CD14-positive monocyte (primary cell): ENCODE data around the gene GNG8. TPM values are rescaled to one million over a fixed set of nuclear protein-coding genes. Genes with fewer than 3 reads are reported as not detected.

Source experiments
- DNase-seq, 3 donors: peaks; one replicate each; pipeline ENCODE4 v3.0.0-alpha.2; 2011 to 2022
- H2AFZ ChIP-seq: 2 replicates; pipeline ENCODE4 v1.6.0; 2012; ENCODE audit warnings: mild to moderate bottlenecking, low read depth, low read length, inconsistent platforms; ENCODE audit not compliant: insufficient read depth, poor library complexity, severe bottlenecking
- H3K27ac ChIP-seq, 2 donors: 1 replicate in 1 of 2; 2 replicates in 1 of 2; pipeline ENCODE4 v1.5.1; 2012 to 2013; ENCODE audit warnings: low read length in 2 of 2, control low read depth in 1 of 2, inconsistent platforms in 1 of 2, low read depth in 1 of 2, mild to moderate bottlenecking in 1 of 2
- H3K27me3 ChIP-seq, 2 donors: one replicate each; pipeline versions ENCODE4 v1.6.0 to v1.6.1; 2011 to 2013; ENCODE audit warnings: low read length in 2 of 2; ENCODE audit not compliant: control insufficient read depth in 2 of 2, insufficient read depth in 2 of 2
- H3K36me3 ChIP-seq, 2 donors: replicated peaks in 1 of 2; 1 replicate in 1 of 2; 2 replicates in 1 of 2; pipeline versions ENCODE4 v1.5.1 to v1.6.1; 2012 to 2013; ENCODE audit warnings: low read length in 2 of 2, control low read depth in 1 of 2, inconsistent platforms in 1 of 2, mild to moderate bottlenecking in 1 of 2; ENCODE audit not compliant: insufficient read depth in 2 of 2, control insufficient read depth in 1 of 2
- H3K4me1 ChIP-seq, 2 donors: 1 replicate in 1 of 2; 2 replicates in 1 of 2; pipeline versions ENCODE4 v1.5.1 to v1.6.1; 2012 to 2013; ENCODE audit warnings: low read length in 2 of 2, control low read depth in 1 of 2, inconsistent platforms in 1 of 2, mild to moderate bottlenecking in 1 of 2, moderate library complexity in 1 of 2; ENCODE audit not compliant: insufficient read depth in 2 of 2, control insufficient read depth in 1 of 2
- H3K4me2 ChIP-seq: replicated peaks from 2 replicates; pipeline ENCODE3; 2012; ENCODE audit warnings: low read length, moderate library complexity, mild to moderate bottlenecking; ENCODE audit not compliant: poor library complexity, severe bottlenecking; ENCODE audit errors: extremely low read depth
- H3K4me3 ChIP-seq, 3 experiments: fragments of 200-600 bp in 1 of 3; sonication (generic) in 1 of 3; replicated peaks in 1 of 3; 1 replicate in 2 of 3; 2 replicates in 1 of 3; pipeline ENCODE4 v1.5.1; 2011 to 2013; ENCODE audit warnings: low read length in 3 of 3, mild to moderate bottlenecking in 3 of 3, control low read depth in 2 of 3, low read depth in 2 of 3, inconsistent platforms in 1 of 3, moderate library complexity in 1 of 3
- H3K79me2 ChIP-seq: 2 replicates; pipeline ENCODE4 v1.6.0; 2012; ENCODE audit warnings: mild to moderate bottlenecking, control low read depth, inconsistent platforms, low read length, moderate library complexity; ENCODE audit not compliant: insufficient read depth
- H3K9ac ChIP-seq: 2 replicates; pipeline ENCODE4 v1.6.0; 2017; ENCODE audit warnings: low read length, mild to moderate bottlenecking; ENCODE audit not compliant: insufficient read depth, poor library complexity, severe bottlenecking
- H3K9me3 ChIP-seq, 2 donors: replicated peaks in 1 of 2; 1 replicate in 1 of 2; 2 replicates in 1 of 2; pipeline versions ENCODE4 v1.5.1 to v1.6.1; 2012 to 2013; ENCODE audit warnings: low read length in 2 of 2, control low read depth in 1 of 2; ENCODE audit not compliant: control insufficient read depth in 1 of 2, insufficient read depth in 1 of 2
- H4K20me1 ChIP-seq: 2 replicates; pipeline ENCODE4 v1.6.0; 2012; ENCODE audit warnings: mild to moderate bottlenecking, low read length, control low read depth, moderate library complexity; ENCODE audit not compliant: insufficient read depth
- H3K27ac Mint-ChIP-seq, 7 donors: one replicate each; pipeline ENCODE4 v1.8.0; 2020; ENCODE audit warnings: mild to moderate bottlenecking in 7 of 7, mixed read lengths in 7 of 7, moderate library complexity in 6 of 7, inconsistent platforms in 2 of 7
- H3K27me3 Mint-ChIP-seq, 3 donors: one replicate each; pipeline ENCODE4 v1.8.0; 2021 to 2022; ENCODE audit warnings: low read depth in 3 of 3, mild to moderate bottlenecking in 3 of 3, mixed read lengths in 3 of 3, moderate library complexity in 3 of 3, inconsistent platforms in 1 of 3
- H3K36me3 Mint-ChIP-seq, 2 donors: one replicate each; pipeline ENCODE4 v1.8.0; 2020; ENCODE audit warnings: mixed read lengths in 2 of 2, inconsistent platforms in 1 of 2, mild to moderate bottlenecking in 1 of 2
- H3K4me1 Mint-ChIP-seq: one replicate; pipeline ENCODE4 v1.8.0; 2020; ENCODE audit warnings: mild to moderate bottlenecking, mixed read lengths
- H3K4me3 Mint-ChIP-seq, 2 donors: one replicate each; pipeline ENCODE4 v1.8.0; 2020; ENCODE audit warnings: mild to moderate bottlenecking in 2 of 2, mixed read lengths in 2 of 2, moderate library complexity in 1 of 2
- H3K9me3 Mint-ChIP-seq, 7 donors: one replicate each; pipeline ENCODE4 v1.8.0; 2020 to 2022; ENCODE audit warnings: mixed read lengths in 7 of 7, mild to moderate bottlenecking in 6 of 7, moderate library complexity in 6 of 7, inconsistent platforms in 2 of 7
- WGBS: methylation state at CpG from one replicate; pipeline ENCODE4 v1.1.5; 2013; ENCODE audit warnings: missing lambda C conversion rate; ENCODE audit not compliant: insufficient coverage; 5-methylcytosine and 5-hydroxymethylcytosine counted together
- intact Hi-C, 2 donors: fragments of 100-400 bp; cut with micrococcal nuclease; formaldehyde crosslinking; loops; one replicate each; pipeline versions ENCODE4 v1.15.0 to v1.15.1; 2023
- polyA plus RNA-seq, 3 donors: library from polyadenylated mRNA; depleted of rRNA in 1 of 3; unstranded in 2 of 3; stranded (reverse) in 1 of 3; fragments of 300-500 nt in 2 of 3; fragments of >200 nt in 1 of 3; fragmentation: Illumina TruSeq in 2 of 3; gene quantifications; 1 replicate in 2 of 3; 2 replicates in 1 of 3; pipeline ENCODE4 v1.2.3, GENCODE V29; 2012 to 2021
- TF ChIP-seq, protein P1 (sequence below): fragments of 200-600 bp; IDR thresholded peaks from one replicate; pipeline ENCODE4 v1.8.0; 2022; ENCODE audit warnings: antibody characterized with exemption, mild to moderate bottlenecking

GNG8 gene
- polyA plus RNA-seq, 3 donors: not detected

DNA sequence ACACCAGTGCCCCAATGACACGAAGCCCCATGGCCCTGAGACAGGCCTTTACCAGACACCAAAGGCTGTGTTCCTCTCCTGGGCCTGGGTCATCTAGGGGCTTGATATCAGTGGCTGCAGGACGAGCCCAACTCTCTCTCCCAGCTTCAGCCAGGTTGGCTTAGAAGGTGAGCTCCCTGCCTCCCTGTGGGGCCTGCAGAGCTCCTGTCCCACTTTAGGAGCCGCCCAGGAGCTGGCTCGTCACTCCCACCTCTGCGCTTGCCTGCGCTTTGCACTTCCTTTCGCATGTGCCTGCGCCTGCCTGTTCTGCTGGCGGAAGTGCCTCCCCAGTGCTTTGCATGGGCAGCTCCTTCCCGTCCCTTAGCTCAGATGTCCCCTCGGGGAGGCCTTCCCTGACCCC is 30.0 kb downstream of the GNG8 start:
- Mint-ChIP-seq H3K9me3 (peaks cover 0 to 3% (median 0%) of the 10 kb centered on the region in 7 donors), H3K4me1 (peaks cover 43% of the 10 kb centered on the region), H3K4me3 (no peak overlapping the region), H3K27me3 (peaks cover 6 to 9% (median 7%) of the 10 kb centered on the region in 3 donors), H3K36me3 (peaks cover 62 to 70% of the 10 kb centered on the region in 2 donors), H3K27ac (no peak overlapping the region)
- Histone ChIP-seq H3K36me3 (peaks cover 49 to 54% of the 10 kb centered on the region in 2 donors), H3K27me3 (no peaks in the 10 kb centered on the region), H3K9me3 (no peaks in the 10 kb centered on the region), H3K4me3 (no peak overlapping the region), H3K4me2 (no peak overlapping the region), H3K79me2 (peaks cover 52% of the 10 kb centered on the region), H3K27ac (no peak overlapping the region), H4K20me1 (peaks cover 86% of the 10 kb centered on the region), H3K9ac (no peak overlapping the region), H3K4me1 (peaks cover 30 to 33% of the 10 kb centered on the region in 2 donors), H2AFZ (no peak overlapping the region)
- DNase-seq: no peak
- TF ChIP-seq, protein P1, sequence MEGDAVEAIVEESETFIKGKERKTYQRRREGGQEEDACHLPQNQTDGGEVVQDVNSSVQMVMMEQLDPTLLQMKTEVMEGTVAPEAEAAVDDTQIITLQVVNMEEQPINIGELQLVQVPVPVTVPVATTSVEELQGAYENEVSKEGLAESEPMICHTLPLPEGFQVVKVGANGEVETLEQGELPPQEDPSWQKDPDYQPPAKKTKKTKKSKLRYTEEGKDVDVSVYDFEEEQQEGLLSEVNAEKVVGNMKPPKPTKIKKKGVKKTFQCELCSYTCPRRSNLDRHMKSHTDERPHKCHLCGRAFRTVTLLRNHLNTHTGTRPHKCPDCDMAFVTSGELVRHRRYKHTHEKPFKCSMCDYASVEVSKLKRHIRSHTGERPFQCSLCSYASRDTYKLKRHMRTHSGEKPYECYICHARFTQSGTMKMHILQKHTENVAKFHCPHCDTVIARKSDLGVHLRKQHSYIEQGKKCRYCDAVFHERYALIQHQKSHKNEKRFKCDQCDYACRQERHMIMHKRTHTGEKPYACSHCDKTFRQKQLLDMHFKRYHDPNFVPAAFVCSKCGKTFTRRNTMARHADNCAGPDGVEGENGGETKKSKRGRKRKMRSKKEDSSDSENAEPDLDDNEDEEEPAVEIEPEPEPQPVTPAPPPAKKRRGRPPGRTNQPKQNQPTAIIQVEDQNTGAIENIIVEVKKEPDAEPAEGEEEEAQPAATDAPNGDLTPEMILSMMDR: no peak
- intact Hi-C loops: loop anchor here in 1 of 2 donors (10.0 kb wide), 1 partner anchor 51 kb away; no protein-coding TSS in a partner anchor
- 91% methylated on average over 11 of the region's 11 CpGs for WGBS

DNA sequence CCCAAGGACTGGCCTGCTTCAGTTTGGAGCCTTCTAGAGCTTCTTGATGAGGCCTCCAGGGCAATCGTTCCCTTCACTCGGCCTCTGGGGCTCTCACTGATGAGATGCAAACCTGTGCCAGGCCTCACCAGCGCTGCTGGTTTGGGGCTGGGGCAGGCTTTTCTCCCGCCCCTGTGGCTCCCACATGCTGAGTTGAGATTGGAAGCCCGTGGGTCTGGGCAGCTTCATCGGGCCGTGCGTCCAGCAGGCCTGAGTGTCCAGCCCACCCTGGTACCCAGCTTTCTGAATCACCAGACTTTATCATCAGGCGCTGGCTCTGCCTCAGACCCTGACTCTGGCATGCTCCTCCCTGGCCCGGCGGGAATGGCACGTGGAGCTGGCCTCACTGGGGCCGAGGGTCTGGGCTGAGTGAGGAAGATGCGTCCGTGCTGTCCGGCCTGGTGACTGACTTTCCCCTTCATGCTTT is 30.6 kb downstream of the GNG8 start:
- H3K36me3 ChIP-seq: peaks cover 49 to 54% of the 10 kb centered on the region in 2 donors
- H3K9me3 Mint-ChIP-seq: peaks cover 0 to 3% (median 0%) of the 10 kb centered on the region in 7 donors
- H3K27me3 Mint-ChIP-seq: peaks cover 6 to 7% (median 7%) of the 10 kb centered on the region in 3 donors
- peaks cover 80% of the 10 kb centered on the region for H4K20me1 ChIP-seq
- no peaks in the 10 kb centered on the region for H3K9me3 ChIP-seq
- H3K27ac Mint-ChIP-seq: no peak overlapping the region
- no peak overlapping the region for H3K4me2 ChIP-seq
- no peak overlapping the region for H2AFZ ChIP-seq
- no peak overlapping the region for H3K4me3 Mint-ChIP-seq
- no peak overlapping the region for H3K27ac ChIP-seq
- intact Hi-C loops: loop anchor here in 1 of 2 donors (10.0 kb wide), 1 partner anchor 51 kb away; no protein-coding TSS in a partner anchor
- peaks cover 24 to 29% of the 10 kb centered on the region in 2 donors for H3K4me1 ChIP-seq
- no peak overlapping the region for H3K9ac ChIP-seq
- TF ChIP-seq, protein P1: no peak
- peaks cover 37% of the 10 kb centered on the region for H3K4me1 Mint-ChIP-seq
- peaks cover 52% of the 10 kb centered on the region for H3K79me2 ChIP-seq
- no peak for DNase-seq
- H3K27me3 ChIP-seq: no peaks in the 10 kb centered on the region
- 94% methylated on average over 8 of the region's 16 CpGs for WGBS
- no peak overlapping the region for H3K4me3 ChIP-seq
- peaks cover 56 to 64% of the 10 kb centered on the region in 2 donors for H3K36me3 Mint-ChIP-seq
